ENCODE results near the gene ITPR2.
"Not testable (repeated sequence)": the region's sequence is repeated elsewhere in the genome, so short reads cannot be mapped to it uniquely, and the experiment has no call there.

Gene ITPR2

DNA sequence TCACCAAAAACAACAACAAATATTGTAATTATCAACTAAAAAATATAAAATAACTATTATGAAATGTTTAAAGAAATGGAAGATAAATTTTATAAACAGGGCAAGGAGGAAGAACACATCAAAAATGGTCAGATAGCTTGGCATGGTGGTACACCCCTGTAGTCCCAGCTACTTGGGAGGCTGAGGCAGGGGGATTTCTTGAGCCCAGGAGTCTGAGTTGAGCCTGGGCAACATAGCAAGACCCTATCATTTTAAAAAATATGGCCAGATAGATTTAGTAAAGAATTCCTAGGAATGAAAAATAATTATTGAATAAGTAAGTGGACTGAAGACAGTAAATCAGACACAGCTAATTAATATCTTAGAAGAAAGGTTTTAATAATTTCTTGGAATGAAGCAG lies 32.6 kb downstream of the ITPR2 start:
- no peak overlapping the region for H3K4me3 ChIP-seq (ENCODE audit: low read length)
- no peak for DNase-seq (ENCODE audit: low read depth, low spot score)

DNA sequence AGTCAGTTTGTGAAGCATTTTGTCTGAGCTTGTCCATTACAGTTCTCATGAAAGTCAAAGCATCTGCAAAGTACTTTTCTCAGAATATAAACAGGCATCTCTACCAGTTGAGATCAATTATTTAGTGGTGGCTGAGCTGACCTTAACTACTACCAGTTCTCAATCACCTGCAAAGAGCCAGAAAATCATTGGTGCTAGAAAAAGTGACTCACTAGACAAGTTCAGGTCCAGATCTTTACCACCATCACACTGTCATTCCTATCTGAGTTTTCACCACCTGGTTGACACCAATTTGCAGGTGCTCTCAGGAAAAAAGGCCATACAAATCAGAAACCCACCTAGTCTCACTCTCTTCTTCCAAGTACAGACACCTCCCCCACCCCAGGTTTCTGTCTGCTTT lies 33.3 kb downstream of the ITPR2 start:
- no peak for DNase-seq (ENCODE audit: low read depth, low spot score)
- H3K4me3 ChIP-seq (ENCODE audit: low read length), result no peak overlapping the region

GRCh38 chr12:26798640-26799039 lies 34.4 kb downstream of the ITPR2 start:
- H3K4me3 ChIP-seq (ENCODE audit: low read length), result no peak overlapping the region
- no peak for DNase-seq (ENCODE audit: low read depth, low spot score)

DNA sequence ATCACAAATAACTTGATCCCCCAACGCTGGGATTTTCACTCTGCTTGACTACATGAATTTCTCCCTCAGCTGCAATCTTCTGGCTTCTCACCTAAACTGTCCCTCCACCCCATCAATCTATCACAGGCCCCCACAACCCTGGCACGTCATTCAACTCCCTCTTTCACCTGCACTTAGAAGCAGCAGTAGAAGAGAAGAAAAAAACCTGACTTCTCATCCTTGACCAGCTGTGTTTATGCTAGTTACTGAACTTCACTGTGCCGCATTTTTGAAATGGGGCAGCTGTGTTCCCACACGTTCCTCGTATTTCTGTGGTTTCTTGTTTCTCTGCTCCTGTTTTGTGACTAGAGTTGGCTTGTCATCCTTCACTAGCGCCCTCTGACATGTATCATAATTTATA lies 35.0 kb downstream of the ITPR2 start:
- no peak overlapping the region for H3K4me3 ChIP-seq (ENCODE audit: low read length)
- DNase-seq (ENCODE audit: low read depth, low spot score), result peak; percentile 32

DNA sequence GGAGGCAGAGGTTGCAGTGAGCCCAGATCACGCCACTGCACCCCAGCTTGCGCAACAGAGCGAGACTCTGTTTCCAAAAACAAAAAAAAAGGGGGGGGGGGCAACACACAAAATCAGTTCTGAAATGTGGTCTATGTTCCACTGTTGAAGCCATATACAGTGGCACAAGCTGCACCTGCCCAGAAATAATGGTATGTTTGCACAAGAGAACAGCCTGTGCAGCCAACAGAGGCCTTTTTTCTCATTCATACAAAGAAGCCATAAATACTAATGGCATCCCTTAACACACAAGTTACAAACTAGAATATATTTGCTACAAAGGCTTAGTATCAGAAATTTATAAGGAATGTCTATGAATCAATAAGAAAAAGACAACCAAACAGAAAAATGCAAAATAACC lies 37.1 kb downstream of the ITPR2 start:
- no peak for DNase-seq (ENCODE audit: low read depth, low spot score)
- H3K4me3 ChIP-seq (ENCODE audit: low read length), result no peak overlapping the region

DNA sequence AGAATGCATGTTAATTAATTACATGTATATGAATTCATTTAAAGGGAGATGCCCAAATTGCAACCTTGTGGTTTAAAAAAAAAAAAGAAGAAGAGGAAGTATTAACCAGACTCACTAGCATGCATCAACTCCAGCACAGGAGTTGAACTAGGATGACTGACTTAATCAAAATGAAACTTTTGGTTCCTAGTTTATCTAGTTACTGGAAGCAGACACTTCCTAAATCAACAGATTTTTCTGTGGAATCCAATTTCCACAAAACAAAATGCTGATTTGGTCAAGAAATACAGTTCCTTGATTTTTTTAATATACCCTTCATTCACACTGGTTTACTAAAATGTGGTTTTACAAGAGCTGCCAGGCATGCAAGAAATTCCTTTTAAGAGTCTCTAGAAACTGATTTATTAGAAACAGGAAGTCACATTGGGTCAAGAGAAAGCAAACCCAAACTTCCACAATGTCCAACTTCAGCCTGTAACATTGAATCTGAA lies 41.6 kb downstream of the ITPR2 start:
- no peak overlapping the region for H3K4me3 ChIP-seq (ENCODE audit: low read length)
- no peak for DNase-seq (ENCODE audit: low read depth, low spot score)

GRCh38 chr12:26790645-26790994 lies 42.4 kb downstream of the ITPR2 start:
- no peak for DNase-seq (ENCODE audit: low read depth, low spot score)
- no peak overlapping the region for H3K4me3 ChIP-seq (ENCODE audit: low read length)

DNA sequence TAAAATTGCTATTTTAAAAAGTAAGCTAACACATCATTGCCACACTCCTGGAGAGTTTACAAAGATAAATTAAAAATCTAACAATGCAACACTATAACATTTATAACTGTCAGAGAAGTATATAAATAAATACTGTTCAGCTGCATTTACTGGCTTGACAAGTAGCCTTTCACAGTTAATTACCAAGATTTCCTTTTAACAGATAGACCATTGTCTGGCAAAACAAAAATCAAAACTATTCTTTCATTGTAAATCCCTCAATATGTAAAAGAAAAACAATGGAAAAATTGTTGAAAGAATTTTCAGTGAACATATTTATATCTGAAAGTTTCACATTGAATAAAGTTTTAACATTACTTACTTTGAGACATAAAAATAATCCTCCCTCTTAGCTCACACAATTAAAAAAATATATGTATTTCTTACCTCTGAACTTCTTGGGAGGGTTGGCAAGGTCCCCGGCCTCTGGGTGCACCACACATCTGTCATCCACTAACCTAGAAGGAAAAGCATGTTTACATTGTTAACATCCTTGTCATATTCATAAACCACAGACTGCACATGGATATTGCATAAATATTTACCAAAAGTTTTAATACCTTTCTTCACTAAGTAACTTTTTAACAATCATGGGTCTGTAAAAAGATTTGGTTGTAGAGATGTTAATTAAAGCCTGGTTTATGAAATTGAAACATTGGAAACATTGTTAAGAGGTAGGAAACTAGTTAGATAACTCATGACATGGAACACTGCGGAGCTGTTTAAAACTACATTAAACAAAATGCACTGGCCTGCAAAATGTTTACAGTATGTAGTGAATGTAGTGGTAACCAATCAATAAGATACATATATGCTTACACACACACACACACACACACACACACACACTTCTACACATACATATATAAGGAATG lies 43.0 kb downstream of the ITPR2 start:
- H3K4me3 ChIP-seq (ENCODE audit: low read length), result no peak overlapping the region
- DNase-seq (ENCODE audit: low read depth, low spot score), result no peak

DNA sequence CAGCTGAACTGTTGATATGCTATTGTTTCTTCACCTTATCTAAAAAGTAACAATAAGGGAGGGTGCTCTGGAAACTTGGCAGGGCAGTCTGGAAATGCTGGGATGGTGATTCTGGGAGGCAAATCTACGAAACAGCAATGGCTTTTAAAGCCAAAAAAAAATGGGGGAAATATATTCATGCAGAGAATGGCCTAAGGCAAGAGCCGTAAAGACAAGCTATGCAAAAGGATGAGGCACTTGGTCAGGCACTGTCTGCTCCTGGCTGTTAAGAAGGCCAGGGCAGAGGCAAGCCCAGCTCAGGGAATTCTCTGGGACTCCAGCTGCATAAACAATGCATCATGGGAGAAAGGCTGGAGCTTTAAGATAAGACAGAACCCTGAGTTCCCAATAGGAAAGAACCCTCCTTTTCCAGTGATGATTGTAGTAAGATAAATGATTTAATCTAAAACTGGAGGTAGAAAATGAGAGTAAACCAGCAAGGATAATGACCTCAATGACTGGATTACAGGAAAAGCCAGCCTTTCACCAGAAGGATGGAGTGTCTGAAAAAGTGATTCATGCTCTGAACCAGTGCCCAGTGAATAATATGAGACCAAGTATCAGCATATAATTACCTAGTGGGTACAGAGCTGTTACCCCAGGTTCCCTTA lies 46.0 kb downstream of the ITPR2 start:
- no peak for DNase-seq (ENCODE audit: low read depth, low spot score)
- no peak overlapping the region for H3K4me3 ChIP-seq (ENCODE audit: low read length)

- no peak for DNase-seq (ENCODE audit: low read depth, low spot score)
- H3K4me3 ChIP-seq (ENCODE audit: low read length), result no peak overlapping the region
Measured at GRCh38 chr12:26786491-26786864, 46.5 kb downstream of the ITPR2 start.

- DNase-seq (ENCODE audit: low read depth, low spot score); H3K4me3 ChIP-seq (ENCODE audit: low read length): not testable (repeated sequence)
Measured at GRCh38 chr12:26783816-26784379, 49.1 kb downstream of the ITPR2 start.

- DNase-seq (ENCODE audit: low read depth, low spot score), result no peak
- no peak overlapping the region for H3K4me3 ChIP-seq (ENCODE audit: low read length)
Measured at GRCh38 chr12:26783131-26783526, 49.9 kb downstream of the ITPR2 start.

DNA sequence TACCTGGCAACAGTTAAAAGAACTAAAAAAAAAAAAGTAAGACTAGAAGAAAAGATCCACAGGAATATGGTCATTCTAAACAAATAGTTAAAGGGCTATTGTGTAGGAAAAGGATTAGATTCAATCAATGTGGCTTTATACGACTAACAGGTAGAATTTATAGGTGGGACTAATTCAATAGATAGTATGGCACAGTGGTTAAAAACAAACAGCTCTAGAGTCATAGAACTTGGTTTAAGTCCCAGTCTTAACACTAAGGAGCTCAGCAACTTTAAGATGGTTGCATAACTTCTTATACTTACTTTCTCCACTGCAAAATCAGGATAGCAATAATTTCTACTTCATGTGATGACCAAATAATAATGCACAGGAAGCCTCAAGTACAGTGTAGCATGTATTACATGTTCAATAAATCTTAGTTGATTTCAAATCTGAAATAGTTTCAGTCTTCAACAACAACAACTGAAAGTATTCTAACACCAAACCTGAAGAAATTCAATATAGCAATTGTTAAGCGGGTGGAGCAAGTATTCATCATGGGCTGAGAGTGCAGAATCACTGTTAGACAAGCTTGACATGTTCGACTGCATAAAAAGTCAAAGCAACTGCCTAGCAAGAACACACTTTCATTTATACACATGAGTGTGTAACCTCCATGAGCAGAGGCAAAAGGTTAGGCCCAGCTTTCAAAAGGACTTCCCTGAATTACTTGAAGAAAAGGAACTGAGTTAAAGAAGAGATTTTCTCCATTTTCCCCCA lies 50.4 kb downstream of the ITPR2 start:
- no peak for DNase-seq (ENCODE audit: low read depth, low spot score)
- no peak overlapping the region for H3K4me3 ChIP-seq (ENCODE audit: low read length)

DNA sequence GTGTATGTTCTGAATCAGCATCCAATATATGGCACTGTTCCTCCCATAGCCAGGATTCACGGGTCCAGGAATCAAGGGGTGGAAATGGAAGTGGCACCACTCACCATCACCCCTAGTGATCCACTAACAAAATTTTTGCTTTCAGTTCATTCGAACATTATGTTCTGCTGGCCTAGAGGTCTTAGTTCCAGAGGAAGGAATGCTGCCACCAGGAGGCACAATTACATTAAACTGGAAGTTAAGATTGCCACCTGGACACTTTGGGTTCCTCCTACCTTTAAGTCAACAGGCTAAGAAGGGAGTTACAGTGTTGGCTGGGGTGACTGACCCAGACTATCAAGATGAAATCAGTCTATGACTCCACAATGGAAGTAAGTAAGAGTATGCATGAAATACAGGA lies 52.3 kb downstream of the ITPR2 start:
- not testable (repeated sequence) for DNase-seq (ENCODE audit: low read depth, low spot score); H3K4me3 ChIP-seq (ENCODE audit: low read length)

GRCh38 chr12:26778173-26778775 lies 54.7 kb downstream of the ITPR2 start:
- H3K4me3 ChIP-seq (ENCODE audit: low read length); DNase-seq (ENCODE audit: low read depth, low spot score): not testable (repeated sequence)

- DNase-seq (ENCODE audit: low read depth, low spot score), result no peak
- no peak overlapping the region for H3K4me3 ChIP-seq (ENCODE audit: low read length)
Measured at GRCh38 chr12:26777236-26777635, 55.8 kb downstream of the ITPR2 start.

- not testable (repeated sequence) for H3K4me3 ChIP-seq (ENCODE audit: low read length)
Measured at GRCh38 chr12:26775991-26776390, 57.0 kb downstream of the ITPR2 start.

GRCh38 chr12:26773313-26774104 lies 59.5 kb downstream of the ITPR2 start:
- H3K4me3 ChIP-seq (ENCODE audit: low read length), result no peak overlapping the region
- no peak for DNase-seq (ENCODE audit: low read depth, low spot score)

More at GRCh38 chr12:26775991-26776390, 57.0 kb downstream of the ITPR2 start:
- DNase-seq (ENCODE audit: low read depth, low spot score), result not testable (repeated sequence)

Measured in Jurkat, Clone E6-1 (cell line).